Lower leg skin (tissue), 3 donors: ENCODE results near the gene TMIE.

ENCODE experiments used
- CTCF ChIP-seq, 3 donors: fragments of 450-650 bp; IDR thresholded peaks; one replicate each; pipeline ENCODE4 v1.5.1; 2016; ENCODE audit warnings: antibody characterized with exemption in 3 of 3, mild to moderate bottlenecking in 3 of 3, moderate library complexity in 2 of 3
- POLR2A ChIP-seq, 2 donors: fragments of 450-650 bp; IDR thresholded peaks; one replicate each; pipeline ENCODE4 v1.6.1; 2016 to 2017; ENCODE audit warnings: antibody characterized with exemption in 2 of 2, mild to moderate bottlenecking in 1 of 2, moderate library complexity in 1 of 2

GRCh38 chr3:46731795-46732194 lies 30.6 kb downstream of the TMIE start:
- TF ChIP-seq CTCF (IDR thresholded peaks at IDR 0.05) = no peak
- no peak for TF ChIP-seq POLR2A (IDR thresholded peaks at IDR 0.05)
